Keratinocyte (primary cell): ENCODE data around the gene LDLRAD4. TPM values are rescaled to one million over a fixed set of nuclear protein-coding genes. Genes with fewer than 3 reads are reported as not detected.

ENCODE experiments used
- DNase-seq: peaks from one replicate; pipeline ENCODE4 v3.0.0-alpha.2; 2011; ENCODE audit warnings: low read depth, missing footprints, low spot score
- FAIRE-seq: peaks from 2 replicates; lab custom pipeline; 2011; peaks lifted over from hg19 to GRCh38; lab: Jason Lieb, UNC
- H2AFZ ChIP-seq: 2 replicates; pipeline ENCODE4 v1.6.0; 2012; ENCODE audit warnings: low read length, control low read depth, inconsistent platforms; ENCODE audit not compliant: control insufficient read depth
- H3K27ac ChIP-seq: 2 replicates; pipeline ENCODE4 v1.5.1; 2011; ENCODE audit warnings: low read length; ENCODE audit not compliant: control insufficient read depth, insufficient read depth
- H3K27me3 ChIP-seq: 3 replicates; pipeline ENCODE4 v1.6.0; 2011; ENCODE audit warnings: low read length; ENCODE audit not compliant: control insufficient read depth, insufficient read depth; ENCODE audit errors: extremely low read depth
- H3K36me3 ChIP-seq, 2 experiments: 2 replicates in 1 of 2; 3 replicates in 1 of 2; pipeline ENCODE4 v1.5.1; 2011; ENCODE audit warnings: low read length in 2 of 2, mild to moderate bottlenecking in 1 of 2; ENCODE audit not compliant: control insufficient read depth in 2 of 2, insufficient read depth in 2 of 2; ENCODE audit errors: extremely low read depth in 1 of 2
- H3K4me1 ChIP-seq: 3 replicates; pipeline ENCODE4 v1.5.1; 2011; ENCODE audit warnings: low read length; ENCODE audit not compliant: control insufficient read depth, insufficient read depth; ENCODE audit errors: extremely low read depth
- H3K4me2 ChIP-seq: 3 replicates; pipeline ENCODE4 v1.6.0; 2011; ENCODE audit warnings: low read depth, low read length; ENCODE audit not compliant: control insufficient read depth, insufficient read depth; ENCODE audit errors: extremely low read depth
- H3K4me3 ChIP-seq, 3 experiments: fragments of 200-600 bp in 1 of 3; sonication (generic) in 1 of 3; 2 replicates in 2 of 3; 3 replicates in 1 of 3; pipeline ENCODE4 v1.5.1; 2011 to 2016; ENCODE audit warnings: low read length in 3 of 3, mild to moderate bottlenecking in 3 of 3, control low read depth in 2 of 3, inconsistent platforms in 1 of 3, low read depth in 1 of 3, mixed read lengths in 1 of 3, mixed run types in 1 of 3, moderate library complexity in 1 of 3; ENCODE audit not compliant: control insufficient read depth in 2 of 3, insufficient read depth in 2 of 3; ENCODE audit errors: extremely low read depth in 1 of 3
- H3K79me2 ChIP-seq: 2 replicates; pipeline ENCODE4 v1.6.0; 2012; ENCODE audit warnings: low read length; ENCODE audit not compliant: control insufficient read depth, insufficient read depth
- H3K9ac ChIP-seq: 3 replicates; pipeline ENCODE4 v1.6.0; 2011; ENCODE audit warnings: low read length; ENCODE audit not compliant: control insufficient read depth, insufficient read depth; ENCODE audit errors: extremely low read depth
- H3K9me1 ChIP-seq: 3 replicates; pipeline ENCODE4 v1.6.0; 2011; ENCODE audit warnings: low read length; ENCODE audit not compliant: control insufficient read depth, insufficient read depth; ENCODE audit errors: extremely low read depth
- H3K9me3 ChIP-seq: 2 replicates; pipeline ENCODE4 v1.5.1; 2012; ENCODE audit warnings: low read depth, low read length; ENCODE audit not compliant: control insufficient read depth
- H4K20me1 ChIP-seq: 3 replicates; pipeline ENCODE4 v1.6.0; 2011; ENCODE audit warnings: low read length; ENCODE audit not compliant: control insufficient read depth, insufficient read depth; ENCODE audit errors: extremely low read depth
- EZH2 ChIP-seq: IDR thresholded peaks from one replicate; pipeline ENCODE4 v1.6.1; 2012; ENCODE audit warnings: inconsistent platforms, mild to moderate bottlenecking, low read length, moderate library complexity
- dilution Hi-C: fragments of 300-500 bp; cut with MboI; formaldehyde crosslinking; loops from one replicate; pipeline ENCODE4 v1.7.0; 2020; ENCODE audit warnings: low sequenced_read_pairs; ENCODE audit not compliant: extremely low pct_ligation_motif_present
- polyA plus RNA-seq, 5 experiments: library from polyadenylated mRNA; depleted of rRNA in 3 of 5; stranded (reverse) in 3 of 5; stranded (forward) in 1 of 5; unstranded in 1 of 5; fragments of >200 nt; gene quantifications; 1 replicate in 1 of 5; 2 replicates in 3 of 5; 3 replicates in 1 of 5; pipeline versions ENCODE4 v1.2.1 to v1.2.3, GENCODE V29; 2011 to 2012; ENCODE audit warnings: missing spikeins in 2 of 5, low read depth in 1 of 5, low replicate concordance in 1 of 5
- TF ChIP-seq, protein P1 (sequence below), 3 experiments: IDR thresholded peaks in 1 of 3; conservative IDR thresholded peaks in 1 of 3; optimal IDR thresholded peaks in 1 of 3; 2 replicates in 2 of 3; 3 replicates in 1 of 3; pipeline versions ENCODE3 to v1.5.1; 2011; ENCODE audit warnings: low read length in 3 of 3, mild to moderate bottlenecking in 3 of 3, moderate library complexity in 2 of 3, control low read depth in 1 of 3, inconsistent platforms in 1 of 3; ENCODE audit not compliant: insufficient read depth in 2 of 3; ENCODE audit errors: extremely low read depth in 1 of 3

LDLRAD4 gene
- polyA plus RNA-seq, 1 donor (not counting 4 experiments of a cell fraction or from before 2014, with no cell fraction given): not detected

- H3K4me1 ChIP-seq: no peaks in the 10 kb centered on the region
- no peak for FAIRE-seq
- no peak overlapping the region for H3K27ac ChIP-seq
- H3K9me1 ChIP-seq: no peaks in the 10 kb centered on the region
- no peak overlapping the region for H3K9ac ChIP-seq
- no peak overlapping the region for H2AFZ ChIP-seq
- no peaks in the 10 kb centered on the region for H3K36me3 ChIP-seq
- H4K20me1 ChIP-seq: no peaks in the 10 kb centered on the region
- H3K27me3 ChIP-seq: no peaks in the 10 kb centered on the region
- no peak for DNase-seq
- no peak for TF ChIP-seq EZH2
- TF ChIP-seq, protein P1, sequence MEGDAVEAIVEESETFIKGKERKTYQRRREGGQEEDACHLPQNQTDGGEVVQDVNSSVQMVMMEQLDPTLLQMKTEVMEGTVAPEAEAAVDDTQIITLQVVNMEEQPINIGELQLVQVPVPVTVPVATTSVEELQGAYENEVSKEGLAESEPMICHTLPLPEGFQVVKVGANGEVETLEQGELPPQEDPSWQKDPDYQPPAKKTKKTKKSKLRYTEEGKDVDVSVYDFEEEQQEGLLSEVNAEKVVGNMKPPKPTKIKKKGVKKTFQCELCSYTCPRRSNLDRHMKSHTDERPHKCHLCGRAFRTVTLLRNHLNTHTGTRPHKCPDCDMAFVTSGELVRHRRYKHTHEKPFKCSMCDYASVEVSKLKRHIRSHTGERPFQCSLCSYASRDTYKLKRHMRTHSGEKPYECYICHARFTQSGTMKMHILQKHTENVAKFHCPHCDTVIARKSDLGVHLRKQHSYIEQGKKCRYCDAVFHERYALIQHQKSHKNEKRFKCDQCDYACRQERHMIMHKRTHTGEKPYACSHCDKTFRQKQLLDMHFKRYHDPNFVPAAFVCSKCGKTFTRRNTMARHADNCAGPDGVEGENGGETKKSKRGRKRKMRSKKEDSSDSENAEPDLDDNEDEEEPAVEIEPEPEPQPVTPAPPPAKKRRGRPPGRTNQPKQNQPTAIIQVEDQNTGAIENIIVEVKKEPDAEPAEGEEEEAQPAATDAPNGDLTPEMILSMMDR (optimal IDR thresholded peaks at IDR 0.05 in 1 of 3, IDR thresholded peaks at IDR 0.05 in 1 of 3, conservative IDR thresholded peaks at IDR 0.05 in 1 of 3; ENCODE audit: extremely low read depth in 1 of 3, insufficient read depth in 2 of 3, low read length in 3 of 3): no peak
- dilution Hi-C loops: no loop called here
- H3K4me2 ChIP-seq: no peak overlapping the region
- H3K79me2 ChIP-seq: no peaks in the 10 kb centered on the region
- no peak overlapping the region for H3K4me3 ChIP-seq
- H3K9me3 ChIP-seq: no peaks in the 10 kb centered on the region
Observed at GRCh38 chr18:13520741-13521140, 302.2 kb downstream of the LDLRAD4 start.

- no peak overlapping the region for H2AFZ ChIP-seq
- DNase-seq: no peak
- no peaks in the 10 kb centered on the region for H3K36me3 ChIP-seq
- H3K4me3 ChIP-seq: no peak overlapping the region
- H3K4me1 ChIP-seq: no peaks in the 10 kb centered on the region
- H3K9me3 ChIP-seq: no peaks in the 10 kb centered on the region
- H3K27me3 ChIP-seq: no peaks in the 10 kb centered on the region
- no peaks in the 10 kb centered on the region for H4K20me1 ChIP-seq
- no peak overlapping the region for H3K4me2 ChIP-seq
- H3K9ac ChIP-seq: no peak overlapping the region
- no peaks in the 10 kb centered on the region for H3K9me1 ChIP-seq
- TF ChIP-seq EZH2: no peak
- TF ChIP-seq, protein P1 (optimal IDR thresholded peaks at IDR 0.05 in 1 of 3, IDR thresholded peaks at IDR 0.05 in 1 of 3, conservative IDR thresholded peaks at IDR 0.05 in 1 of 3; ENCODE audit: extremely low read depth in 1 of 3, insufficient read depth in 2 of 3, low read length in 3 of 3): no peak
- no peak overlapping the region for H3K27ac ChIP-seq
- FAIRE-seq: no peak
- dilution Hi-C loops: no loop called here
- no peaks in the 10 kb centered on the region for H3K79me2 ChIP-seq
Observed at GRCh38 chr18:13521418-13521817, 302.9 kb downstream of the LDLRAD4 start.
